HepG2 (cell line): Measurements from ENCODE around the gene SSBP2. TPM values are rescaled to one million over a fixed set of nuclear protein-coding genes. Genes with fewer than 3 reads are reported as not detected.

Experiments
- ATAC-seq: fragments of 200-7000 bp; cut with Tn5 transposase; 3 replicates; pipeline ENCODE4 v1.9.1; 2020; ENCODE audit warnings: mild to moderate bottlenecking, moderate library complexity
- BruUV-seq: library from RNA; stranded (reverse); fragments of 400-500 nt; replicated peaks from 2 replicates; lab custom pipeline; 2021; lab: Mats Ljungman, UMichigan
- CTCF ChIA-PET: fragments of 300-600 bp; formaldehyde crosslinking; extraction: SDS; loops from one replicate; lab custom pipeline; 2021; ENCODE audit warnings: low total read pairs, inconsistent platforms, low intra/inter-chr PET ratio; lab: Yijun Ruan, JAX
- POLR2A ChIA-PET: fragments of 350-600 bp; sonication (Branson Sonifier 250); formaldehyde crosslinking; loops from one replicate; lab custom pipeline; 2020; ENCODE audit warnings: antibody characterized with exemption, inconsistent platforms; lab: Yijun Ruan, JAX
- DNase-seq: peaks from one replicate; pipeline ENCODE4 v3.0.0-alpha.2; 2015; ENCODE audit warnings: low spot score
- FAIRE-seq: peaks from 3 replicates; lab custom pipeline; 2011; peaks lifted over from hg19 to GRCh38; lab: Jason Lieb, UNC
- H2AFZ ChIP-seq: one replicate; pipeline ENCODE4 v1.6.1; 2011; ENCODE audit warnings: low read length, inconsistent platforms
- H3K27ac ChIP-seq: fragments of 300-600 bp; 3 replicates; pipeline ENCODE4 v1.8.0; 2011; ENCODE audit warnings: mixed run types, mild to moderate bottlenecking, mixed read lengths, low read length, inconsistent platforms; ENCODE audit not compliant: insufficient read depth; ENCODE audit errors: extremely low read length
- H3K27me3 ChIP-seq, 2 experiments: fragments of 200-600 bp in 1 of 2; 2 replicates in 1 of 2; 3 replicates in 1 of 2; pipeline versions ENCODE4 v1.6.0 to v1.8.0; 2011; ENCODE audit warnings: low read length in 2 of 2, mild to moderate bottlenecking in 2 of 2, moderate library complexity in 2 of 2, inconsistent platforms in 1 of 2; ENCODE audit not compliant: insufficient read depth in 2 of 2, control insufficient read depth in 1 of 2
- H3K36me3 ChIP-seq, 2 experiments: fragments of 200-600 bp in 1 of 2; replicated peaks in 1 of 2; 2 replicates in 1 of 2; 3 replicates in 1 of 2; pipeline versions ENCODE4 v1.5.1 to v1.8.0; 2011; ENCODE audit warnings: low read length in 2 of 2, inconsistent platforms in 1 of 2; ENCODE audit not compliant: insufficient read depth in 2 of 2, control insufficient read depth in 1 of 2
- H3K4me1 ChIP-seq: 2 replicates; pipeline ENCODE4 v1.5.1; 2012; ENCODE audit warnings: low read length, inconsistent platforms; ENCODE audit not compliant: insufficient read depth
- H3K4me2 ChIP-seq: 2 replicates; pipeline ENCODE4 v1.6.0; 2011; ENCODE audit warnings: low read depth, low read length, inconsistent platforms
- H3K4me3 ChIP-seq, 3 experiments: fragments of 200-600 bp in 1 of 3; sonication (generic), shearing (Covaris generic) in 1 of 3; replicated peaks in 1 of 3; 2 replicates each; pipeline ENCODE4 v1.5.1; 2011 to 2016; ENCODE audit warnings: low read length in 3 of 3, inconsistent platforms in 2 of 3, low read depth in 2 of 3, mild to moderate bottlenecking in 2 of 3, control low read depth in 1 of 3, mixed read lengths in 1 of 3; ENCODE audit not compliant: insufficient read depth in 1 of 3
- H3K79me2 ChIP-seq: one replicate; pipeline ENCODE4 v1.6.1; 2011; ENCODE audit warnings: low read length, inconsistent platforms; ENCODE audit not compliant: insufficient read depth
- H3K9ac ChIP-seq: 2 replicates; pipeline ENCODE4 v1.6.0; 2011; ENCODE audit warnings: mild to moderate bottlenecking, low read depth, low read length, inconsistent platforms; ENCODE audit not compliant: insufficient read depth
- H3K9me3 ChIP-seq: 2 replicates; pipeline ENCODE4 v1.5.1; 2012; ENCODE audit warnings: mild to moderate bottlenecking, low read length
- H4K20me1 ChIP-seq: 2 replicates; pipeline ENCODE4 v1.6.0; 2011; ENCODE audit warnings: inconsistent platforms, mild to moderate bottlenecking, low read length, moderate library complexity; ENCODE audit not compliant: insufficient read depth
- KDM6A ChIP-seq: IDR thresholded peaks from 2 replicates; pipeline ENCODE4 v1.6.1; 2016; ENCODE audit warnings: low read depth
- MAF1 ChIP-seq: sonication (generic); formaldehyde crosslinking; IDR thresholded peaks from 2 replicates; pipeline ENCODE4 v1.5.0; 2020; ENCODE audit warnings: missing genetic modification reagents, borderline replicate concordance
- PCBP1 ChIP-seq: fragments of 200-400 bp; formaldehyde crosslinking; IDR thresholded peaks from 2 replicates; pipeline ENCODE4 v1.6.1; 2017; ENCODE audit warnings: mild to moderate bottlenecking, low read depth, low read length, borderline replicate concordance
- RNF2 ChIP-seq: fragments of 450-650 bp; conservative IDR thresholded peaks from 2 replicates; pipeline ENCODE4 v1.6.1; 2016; ENCODE audit warnings: low read depth
- TMF1 ChIP-seq: sonication (generic); formaldehyde crosslinking; IDR thresholded peaks from 2 replicates; pipeline ENCODE4 v1.8.1; 2022; ENCODE audit warnings: low read depth, missing genetic modification reagents
- WGBS: methylation state at CpG from one replicate; pipeline ENCODE4 v1.1.6; 2017; ENCODE audit warnings: low lambda C conversion rate; 5-methylcytosine and 5-hydroxymethylcytosine counted together
- in situ Hi-C: cut with HindIII; loops from 2 replicates; pipeline ENCODE4 v1.10.0; 2017; ENCODE audit warnings: low pct_unique_long_range_greater_than_20kb; ENCODE audit not compliant: extremely low pct_ligation_motif_present
- intact Hi-C: fragments of 100-400 bp; cut with micrococcal nuclease; formaldehyde crosslinking; loops from one replicate; pipeline ENCODE4 v1.10.0; 2022; ENCODE audit not compliant: unreplicated experiment
- polyA plus RNA-seq, 8 experiments: library from polyadenylated mRNA; depleted of rRNA in 3 of 8; stranded (reverse) in 7 of 8; unstranded in 1 of 8; fragments of >200 nt; fragmentation: Illumina TruSeq in 4 of 8; extraction: Trizol in 4 of 8; gene quantifications; 2 replicates each; pipeline versions ENCODE4 v1.2.1 to v1.2.3, GENCODE V29; 2011 to 2016; ENCODE audit warnings: low read depth in 4 of 8, missing spikeins in 1 of 8, mixed read lengths in 1 of 8; ENCODE audit not compliant: insufficient read depth in 1 of 8
- total RNA-seq, 5 experiments: library from RNA; depleted of rRNA; stranded (reverse); fragments of >200 nt; fragmentation: Illumina TruSeq; extraction: Trizol; gene quantifications; 2 replicates each; pipeline ENCODE4 v1.2.3, GENCODE V29; 2016; ENCODE audit warnings: low read depth in 1 of 5
- TF ChIP-seq, protein P1 (sequence below): sonication (generic); formaldehyde crosslinking; conservative IDR thresholded peaks from 2 replicates; pipeline ENCODE4 v1.8.0; 2022; ENCODE audit warnings: low read depth, missing genetic modification reagents
- TF ChIP-seq, protein P2 (sequence below): sonication (generic); formaldehyde crosslinking; IDR thresholded peaks from 2 replicates; pipeline ENCODE4 v1.4.0; 2020; ENCODE audit warnings: missing genetic modification reagents
- TF ChIP-seq, protein P3 (sequence below): IDR thresholded peaks from 2 replicates; pipeline ENCODE4 v1.6.1; 2016; ENCODE audit warnings: mild to moderate bottlenecking, missing biosample characterization, missing genetic modification reagents
- TF ChIP-seq, protein P4 (sequence below): sonication (generic); formaldehyde crosslinking; IDR thresholded peaks from 2 replicates; pipeline ENCODE4 v1.8.1; 2023; ENCODE audit warnings: mild to moderate bottlenecking, inconsistent platforms, moderate library complexity, missing genetic modification reagents, borderline replicate concordance

The SSBP2 gene
- total and polyA plus RNA-seq, 2 of the 13 experiments (the other 11 are each of a cell fraction or from before 2014, with no cell fraction given): 0.16 TPM; not detected in 1

DNA sequence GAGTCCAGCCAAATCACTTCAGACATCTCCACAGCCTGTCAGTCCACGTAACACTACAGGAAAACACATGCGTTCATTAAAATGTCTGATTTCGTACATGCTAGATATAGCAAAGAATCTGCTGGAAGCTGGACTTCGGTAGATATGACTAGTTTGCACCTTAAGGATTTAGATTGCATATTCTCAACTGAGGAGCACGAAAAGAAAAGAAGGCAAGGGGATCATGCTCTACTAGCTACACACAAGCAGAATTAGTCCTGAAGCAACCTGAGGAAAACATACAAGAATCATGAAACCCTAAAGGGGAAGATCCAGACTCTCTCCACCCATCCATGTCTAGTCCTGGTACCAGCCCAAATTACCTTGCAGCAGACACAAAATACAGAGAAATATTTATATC lies 36.1 kb upstream of the SSBP2 start:
- FAIRE-seq (no peak), DNase-seq (no peak), ATAC-seq (no peak)
- ChIA-PET CTCF (no interaction called here), POLR2A (no interaction called here)
- no peaks in the 10 kb centered on the region for H4K20me1 ChIP-seq
- H3K9ac ChIP-seq: no peak overlapping the region
- no TSS peak for BruUV-seq
- no peaks in the 10 kb centered on the region for H3K36me3 ChIP-seq
- no peak overlapping the region for H3K4me2 ChIP-seq
- no peak overlapping the region for H3K4me3 ChIP-seq
- intact Hi-C loops: loop anchor here (2.0 kb wide), 1 partner anchor 380 kb away; no protein-coding TSS in a partner anchor
- H3K79me2 ChIP-seq: no peaks in the 10 kb centered on the region
- H3K4me1 ChIP-seq: no peaks in the 10 kb centered on the region
- H3K27me3 ChIP-seq: peaks cover 0 to 2% of the 10 kb centered on the region in 2 experiments; a peak in 2 of 5 replicates
- in situ Hi-C loops: no loop called here
- no peaks in the 10 kb centered on the region for H3K9me3 ChIP-seq
- 40% methylated on average over 5 of the region's 5 CpGs for WGBS
- H3K27ac ChIP-seq: no peak overlapping the region
- TF ChIP-seq, protein P1, sequence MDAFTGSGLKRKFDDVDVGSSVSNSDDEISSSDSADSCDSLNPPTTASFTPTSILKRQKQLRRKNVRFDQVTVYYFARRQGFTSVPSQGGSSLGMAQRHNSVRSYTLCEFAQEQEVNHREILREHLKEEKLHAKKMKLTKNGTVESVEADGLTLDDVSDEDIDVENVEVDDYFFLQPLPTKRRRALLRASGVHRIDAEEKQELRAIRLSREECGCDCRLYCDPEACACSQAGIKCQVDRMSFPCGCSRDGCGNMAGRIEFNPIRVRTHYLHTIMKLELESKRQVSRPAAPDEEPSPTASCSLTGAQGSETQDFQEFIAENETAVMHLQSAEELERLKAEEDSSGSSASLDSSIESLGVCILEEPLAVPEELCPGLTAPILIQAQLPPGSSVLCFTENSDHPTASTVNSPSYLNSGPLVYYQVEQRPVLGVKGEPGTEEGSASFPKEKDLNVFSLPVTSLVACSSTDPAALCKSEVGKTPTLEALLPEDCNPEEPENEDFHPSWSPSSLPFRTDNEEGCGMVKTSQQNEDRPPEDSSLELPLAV (CRISPR knock-in tag): no peak
- TF ChIP-seq MAF1 (CRISPR knock-in tag) (no peak), PCBP1 (no peak), KDM6A (CRISPR knock-in tag) (no peak), TMF1 (no peak), RNF2 (no peak)
- TF ChIP-seq, protein P2, sequence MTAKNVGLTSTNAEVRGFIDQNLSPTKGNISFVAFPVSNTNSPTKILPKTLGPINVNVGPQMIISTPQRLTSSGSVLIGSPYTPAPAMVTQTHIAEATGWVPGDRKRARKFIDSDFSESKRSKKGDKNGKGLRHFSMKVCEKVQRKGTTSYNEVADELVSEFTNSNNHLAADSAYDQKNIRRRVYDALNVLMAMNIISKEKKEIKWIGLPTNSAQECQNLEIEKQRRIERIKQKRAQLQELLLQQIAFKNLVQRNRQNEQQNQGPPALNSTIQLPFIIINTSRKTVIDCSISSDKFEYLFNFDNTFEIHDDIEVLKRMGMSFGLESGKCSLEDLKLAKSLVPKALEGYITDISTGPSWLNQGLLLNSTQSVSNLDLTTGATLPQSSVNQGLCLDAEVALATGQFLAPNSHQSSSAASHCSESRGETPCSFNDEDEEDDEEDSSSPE: no peak
- TF ChIP-seq, protein P3, sequence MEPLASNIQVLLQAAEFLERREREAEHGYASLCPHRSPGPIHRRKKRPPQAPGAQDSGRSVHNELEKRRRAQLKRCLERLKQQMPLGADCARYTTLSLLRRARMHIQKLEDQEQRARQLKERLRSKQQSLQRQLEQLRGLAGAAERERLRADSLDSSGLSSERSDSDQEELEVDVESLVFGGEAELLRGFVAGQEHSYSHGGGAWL (CRISPR knock-in tag): no peak
- TF ChIP-seq, protein P4, sequence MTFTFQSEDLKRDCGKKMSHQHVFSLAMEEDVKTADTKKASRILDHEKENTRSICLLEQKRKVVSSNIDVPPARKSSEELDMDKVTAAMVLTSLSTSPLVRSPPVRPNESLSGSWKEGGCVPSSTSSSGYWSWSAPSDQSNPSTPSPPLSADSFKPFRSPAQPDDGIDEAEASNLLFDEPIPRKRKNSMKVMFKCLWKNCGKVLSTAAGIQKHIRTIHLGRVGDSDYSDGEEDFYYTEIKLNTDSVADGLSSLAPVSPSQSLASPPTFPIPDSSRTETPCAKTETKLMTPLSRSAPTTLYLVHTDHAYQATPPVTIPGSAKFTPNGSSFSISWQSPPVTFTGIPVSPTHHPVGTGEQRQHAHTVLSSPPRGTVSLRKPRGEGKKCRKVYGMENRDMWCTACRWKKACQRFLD (CRISPR knock-in tag): no peak
- no peak overlapping the region for H2AFZ ChIP-seq
